Measurements from ENCODE around the gene AGAP1. TPM values are rescaled to one million over a fixed set of nuclear protein-coding genes. Genes with fewer than 3 reads are reported as not detected.

AGAP1 gene
- total and polyA plus RNA-seq, 2 donors (not counting 3 experiments of a cell fraction or from before 2014, with no cell fraction given): 10.2 to 20.9 TPM

- TF ChIP-seq GATA2 (IDR thresholded peaks at IDR 0.05; ENCODE audit: insufficient read depth, insufficient read length, low read depth, low read length) (no peak), CTCF (IDR thresholded peaks at IDR 0.05; ENCODE audit: extremely low read depth in 1 of 2, insufficient read depth in 1 of 2, low read depth in 1 of 2, low read length in 2 of 2) (no peak), MYC (IDR thresholded peaks at IDR 0.05; ENCODE audit: low read depth, low read length) (no peak), EZH2 (IDR thresholded peaks at IDR 0.05; ENCODE audit: borderline replicate concordance, low read depth, low read length, severe bottlenecking) (no peak), JUN (IDR thresholded peaks at IDR 0.05; ENCODE audit: borderline replicate concordance, insufficient read depth, insufficient read length, low read depth) (no peak), FOS (IDR thresholded peaks at IDR 0.05; ENCODE audit: borderline replicate concordance, insufficient read depth, low read length) (no peak)
- no peak for FAIRE-seq
- Histone ChIP-seq H3K27ac (ENCODE audit: insufficient read depth, low read depth, low read length) (no peak overlapping the region), H3K9me1 (replicated peaks; ENCODE audit: control insufficient read depth, extremely low read depth, insufficient read depth, low read length) (no peaks in the 10 kb centered on the region), H3K36me3 (ENCODE audit: control insufficient read depth in 2 of 2, extremely low read depth in 1 of 2, insufficient read depth in 2 of 2, low read length in 2 of 2) (no peaks in the 10 kb centered on the region), H4K20me1 (replicated peaks; ENCODE audit: control insufficient read depth, extremely low read depth, insufficient read depth, low read length) (no peaks in the 10 kb centered on the region), H3K9ac (replicated peaks; ENCODE audit: extremely low read depth, insufficient read depth, low read length) (no peak overlapping the region), H3K4me1 (ENCODE audit: control insufficient read depth, extremely low read depth, insufficient read depth, low read length) (peaks cover 27% of the 10 kb centered on the region), H3K9me3 (replicated peaks; ENCODE audit: control insufficient read depth, insufficient read depth, low read length) (no peaks in the 10 kb centered on the region), H3K4me2 (ENCODE audit: insufficient read depth, low read length) (no peak overlapping the region), H2AFZ (ENCODE audit: low read depth, low read length) (no peak overlapping the region), H3K4me3 (replicated peaks in 1 of 3; ENCODE audit: insufficient read depth in 1 of 3, low read depth in 1 of 3, low read length in 3 of 3) (no peak overlapping the region), H3K27me3 (ENCODE audit: control insufficient read depth in 2 of 2, insufficient read depth in 2 of 2, low read length in 2 of 2) (no peaks in the 10 kb centered on the region), H3K79me2 (ENCODE audit: control insufficient read depth, insufficient read depth, low read length) (peaks cover 44% of the 10 kb centered on the region)
- DNase-seq (ENCODE audit: low read depth, low spot score): no peak
- CTCF ChIA-PET: interaction anchor here (0.8 to 1.9 kb wide), 4 partner anchors 9 to 99 kb away, joined by 3 to 9 read pairs (median 3); no protein-coding TSS in a partner anchor
- no TSS peak for BruUV-seq (replicated peaks)
- intact Hi-C loops (cut with micrococcal nuclease) (loop anchor here (10.0 kb wide), 1 partner anchor 248 kb away; no protein-coding TSS in a partner anchor), dilution Hi-C loops (cut with MboI; ENCODE audit: extremely low pct_ligation_motif_present, low sequenced_read_pairs) (no loop called here)
- POLR2A ChIA-PET: no interaction called here
Measured at GRCh38 chr2:235497096-235497495, 3.3 kb downstream of the AGAP1 start.

All from endothelial cell of umbilical vein (primary cell).